ENCODE data around the gene KHSRP. TPM values are rescaled to one million over a fixed set of nuclear protein-coding genes. Genes with fewer than 3 reads are reported as not detected.
A peak's percentile ranks its signal among the peaks of the same experiment; 100 is the strongest.

KHSRP gene
- total and polyA plus RNA-seq, 2 of the 4 experiments (the other 2 are of a cell fraction), result 31.9 to 93.7 TPM

GRCh38 chr19:6459262-6460098 is 34.9 kb upstream of the KHSRP start, which contains the start of gene SLC25A23:
Gene SLC25A23, minus strand, starts transcription at chr19:6459792. Its CDS starts 164 bp downstream, at chr19:6459628.
- intact Hi-C loops (cut with micrococcal nuclease) (loop anchor here (1.0 to 10.0 kb wide), 3 partner anchors 278 to 665 kb away; partner anchors contain the start of genes DUS3L and GPR108), in situ Hi-C loops (cut with MboI; ENCODE audit: low sequenced_read_pairs) (no loop called here), dilution Hi-C loops (cut with HindIII; ENCODE audit: low sequenced_read_pairs, unreplicated experiment) (no loop called here)
- Histone ChIP-seq H3K9ac (ENCODE audit: low read depth, low read length) (peak within 1 kb of the TSS; percentile 27), H3K14ac (replicated peaks; ENCODE audit: low read depth, low read length) (no peak within 1 kb of the TSS), H3K4me1 (ENCODE audit: control insufficient read depth, insufficient read depth, low read length) (peaks cover 3% of the 10 kb centered on the region; the same call in 1 of the 2 replicates), H3K56ac (ENCODE audit: extremely low read depth, insufficient read depth, low read length) (no peak within 1 kb of the TSS), H4K8ac (ENCODE audit: low read depth in 2 of 2, low read length in 2 of 2) (peak within 1 kb of the TSS in 1 of 2 experiments; percentile 59; a peak in 1 of 4 replicates), H4K5ac (ENCODE audit: low read depth, low read length) (no peak within 1 kb of the TSS), H3K23ac (ENCODE audit: low read depth, low read length) (no peak within 1 kb of the TSS), H3K9me1 (ENCODE audit: insufficient read depth, low read length) (no peaks in the 10 kb centered on the region; the same call in 1 of the 2 replicates), H2AK9ac (replicated peaks; ENCODE audit: low read depth, low read length, poor library complexity) (peak within 1 kb of the TSS; percentile 52), H3K4me3 (ENCODE audit: insufficient read depth, low read depth, low read length) (peak within 1 kb of the TSS; percentile 61), H2BK5ac (ENCODE audit: low read depth, low read length, poor library complexity, severe bottlenecking) (no peak within 1 kb of the TSS), H2BK15ac (ENCODE audit: low read depth, low read length) (no peak within 1 kb of the TSS; the same call in 2 of the 3 replicates), H2AK5ac (ENCODE audit: low read depth, low read length) (0 out of 2 replicates have a peak within 1 kb of the TSS, but pooled peaks have one; percentile 12), H3K9me3 (ENCODE audit: control insufficient read depth, insufficient read depth, low read length) (peaks cover 2% of the 10 kb centered on the region; the same call in 1 of the 2 replicates), H3K27ac (ENCODE audit: insufficient read depth, low read length) (peak within 1 kb of the TSS; percentile 4; the same call in 1 of the 2 replicates), H2AFZ (replicated peaks; ENCODE audit: low read length, poor library complexity) (peak within 1 kb of the TSS; percentile 98), H3K4ac (ENCODE audit: low read depth, low read length) (no peak within 1 kb of the TSS), H3K27me3 (ENCODE audit: control insufficient read depth, insufficient read depth, low read length) (peaks cover 10% of the 10 kb centered on the region), H4K20me1 (ENCODE audit: insufficient read depth, low read length) (no peaks in the 10 kb centered on the region), H2BK20ac (ENCODE audit: low read depth, low read length) (no peak within 1 kb of the TSS), H4K91ac (ENCODE audit: insufficient read depth, low read depth, low read length) (no peak within 1 kb of the TSS; the same call in 1 of the 2 replicates), H3K36me3 (ENCODE audit: control insufficient read depth, insufficient read depth, low read length) (peaks cover 2% of the 10 kb centered on the region; the same call in 1 of the 2 replicates), H3K18ac (ENCODE audit: low read depth, low read length) (no peak within 1 kb of the TSS; the same call in 1 of the 2 replicates), H2BK120ac (ENCODE audit: low read depth, low read length) (0 out of 2 replicates have a peak within 1 kb of the TSS, but pooled peaks have one; percentile 55), H3K79me1 (ENCODE audit: low read depth in 1 of 2, low read length in 2 of 2) (peaks cover 0 to 3% of the 10 kb centered on the region in 2 experiments; a peak in 1 of 4 replicates), H3K4me2 (ENCODE audit: low read depth, low read length) (peak within 1 kb of the TSS; percentile 96)
- DNase-seq (peak; percentile 64), ATAC-seq (ENCODE audit: low read depth) (peak; percentile 81)
- BruUV-seq (replicated peaks), result no TSS peak
- TF ChIP-seq MAZ (IDR thresholded peaks at IDR 0.05; ENCODE audit: borderline replicate concordance, low read depth, low read length), result no peak
- TF ChIP-seq RCOR1 (IDR thresholded peaks at IDR 0.05; ENCODE audit: insufficient replicate concordance, low read length), result no peak
- no peak for TF ChIP-seq MAFK (IDR thresholded peaks at IDR 0.05; ENCODE audit: low read depth, low read length)
- TF ChIP-seq CHD1 (IDR thresholded peaks at IDR 0.05; ENCODE audit: low read depth, low read length), result no peak
- TF ChIP-seq BHLHE40 (IDR thresholded peaks at IDR 0.05; ENCODE audit: low read depth, low read length), result no peak
- TF ChIP-seq CEBPB (IDR thresholded peaks at IDR 0.05; ENCODE audit: low read depth, low read length), result no peak
- TF ChIP-seq USF2 (IDR thresholded peaks at IDR 0.05; ENCODE audit: low read depth, low read length), result no peak
- TF ChIP-seq CTCF (conservative IDR thresholded peaks at IDR 0.05; ENCODE audit: low read depth, low read length), result no peak
- ChIA-PET CTCF (no interaction called here), POLR2A (ENCODE audit: unreplicated experiment) (no interaction called here)
- WGBS, 2 experiments (ENCODE audit: extremely low coverage in 2 of 2, insufficient read length in 1 of 2), result 0% methylated on average over 13 of the region's 70 CpGs; no CpG with 5 or more reads in 1 of the 2 experiments

Data from IMR-90 (cell line).